ENCODE results near the gene CDK7.
"Not testable (repeated sequence)": the region's sequence is repeated elsewhere in the genome, so short reads cannot be mapped to it uniquely, and the experiment has no call there.

The CDK7 gene

GRCh38 chr5:69237877-69238276 lies 3.2 kb downstream of the CDK7 start:
- DNase-seq, result no peak

- DNase-seq, result no peak
Observed at GRCh38 chr5:69238760-69239251, 4.1 kb downstream of the CDK7 start.

GRCh38 chr5:69242215-69242927 lies 7.7 kb downstream of the CDK7 start:
- DNase-seq, result no peak

- no peak for DNase-seq
Observed at GRCh38 chr5:69245031-69245430, 10.3 kb downstream of the CDK7 start.

GRCh38 chr5:69248019-69248418 lies 13.3 kb downstream of the CDK7 start:
- DNase-seq, result no peak

GRCh38 chr5:69250593-69250992 lies 15.9 kb downstream of the CDK7 start:
- no peak for DNase-seq

GRCh38 chr5:69252437-69252836 lies 17.8 kb downstream of the CDK7 start:
- no peak for DNase-seq

GRCh38 chr5:69255940-69256339 lies 21.3 kb downstream of the CDK7 start:
- not testable (repeated sequence) for DNase-seq

- DNase-seq, result no peak
Observed at GRCh38 chr5:69257577-69257976, 22.9 kb downstream of the CDK7 start.

GRCh38 chr5:69261034-69261433 lies 26.3 kb downstream of the CDK7 start:
- no peak for DNase-seq

- no peak for DNase-seq
Observed at GRCh38 chr5:69265931-69266330, 31.2 kb downstream of the CDK7 start.

GRCh38 chr5:69268899-69269298 lies 34.2 kb downstream of the CDK7 start:
- DNase-seq, result no peak

- DNase-seq, result no peak
Observed at GRCh38 chr5:69270840-69271239, 36.2 kb downstream of the CDK7 start.

GRCh38 chr5:69271376-69271775 lies 36.7 kb downstream of the CDK7 start:
- DNase-seq, result no peak

- no peak for DNase-seq
Observed at GRCh38 chr5:69275563-69275962, 40.9 kb downstream of the CDK7 start.

GRCh38 chr5:69276422-69277174 lies 41.9 kb downstream of the CDK7 start:
- DNase-seq, result no peak

- DNase-seq, result no peak
Observed at GRCh38 chr5:69279517-69279916, 44.8 kb downstream of the CDK7 start.

GRCh38 chr5:69281114-69281513 lies 46.4 kb downstream of the CDK7 start:
- DNase-seq, result no peak

GRCh38 chr5:69284203-69284602 lies 49.5 kb downstream of the CDK7 start:
- DNase-seq, result no peak

GRCh38 chr5:69285448-69286116 lies 50.9 kb downstream of the CDK7 start:
- DNase-seq, result no peak

- no peak for DNase-seq
Observed at GRCh38 chr5:69288069-69288468, 53.4 kb downstream of the CDK7 start.

GRCh38 chr5:69288688-69289087 lies 54.0 kb downstream of the CDK7 start:
- DNase-seq, result no peak

GRCh38 chr5:69292306-69292705 lies 57.6 kb downstream of the CDK7 start:
- no peak for DNase-seq

- DNase-seq, result no peak
Observed at GRCh38 chr5:69293882-69294281, 59.2 kb downstream of the CDK7 start.

Measured in 8988T (cell line).